Measurements from ENCODE around the gene MGAT1. TPM values are rescaled to one million over a fixed set of nuclear protein-coding genes. Genes with fewer than 3 reads are reported as not detected.

MGAT1 gene
- total RNA-seq, 4 donors from 2014 or later = 67.6 to 136 (median 99.5) TPM

GRCh38 chr5:180787711-180788431 is 14.7 kb downstream of the MGAT1 start:
- intact Hi-C loops (cut with DNase I; ENCODE audit: low total_unique reads) = loop anchor here (10.0 kb wide), 1 partner anchor 77 kb away; the partner anchor contains the start of gene ZFP62
- H3K27me3 ChIP-seq = no peaks in the 10 kb centered on the region
- H3K36me3 ChIP-seq = no peaks in the 10 kb centered on the region
- DNase-seq = no peak
- H3K4me1 ChIP-seq = peaks cover 7 to 12% of the 10 kb centered on the region in 2 donors
- TF ChIP-seq POLR2A (IDR thresholded peaks at IDR 0.05) = no peak
- TF ChIP-seq, protein P1, sequence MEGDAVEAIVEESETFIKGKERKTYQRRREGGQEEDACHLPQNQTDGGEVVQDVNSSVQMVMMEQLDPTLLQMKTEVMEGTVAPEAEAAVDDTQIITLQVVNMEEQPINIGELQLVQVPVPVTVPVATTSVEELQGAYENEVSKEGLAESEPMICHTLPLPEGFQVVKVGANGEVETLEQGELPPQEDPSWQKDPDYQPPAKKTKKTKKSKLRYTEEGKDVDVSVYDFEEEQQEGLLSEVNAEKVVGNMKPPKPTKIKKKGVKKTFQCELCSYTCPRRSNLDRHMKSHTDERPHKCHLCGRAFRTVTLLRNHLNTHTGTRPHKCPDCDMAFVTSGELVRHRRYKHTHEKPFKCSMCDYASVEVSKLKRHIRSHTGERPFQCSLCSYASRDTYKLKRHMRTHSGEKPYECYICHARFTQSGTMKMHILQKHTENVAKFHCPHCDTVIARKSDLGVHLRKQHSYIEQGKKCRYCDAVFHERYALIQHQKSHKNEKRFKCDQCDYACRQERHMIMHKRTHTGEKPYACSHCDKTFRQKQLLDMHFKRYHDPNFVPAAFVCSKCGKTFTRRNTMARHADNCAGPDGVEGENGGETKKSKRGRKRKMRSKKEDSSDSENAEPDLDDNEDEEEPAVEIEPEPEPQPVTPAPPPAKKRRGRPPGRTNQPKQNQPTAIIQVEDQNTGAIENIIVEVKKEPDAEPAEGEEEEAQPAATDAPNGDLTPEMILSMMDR (IDR thresholded peaks at IDR 0.05) = no peak
- H3K4me3 ChIP-seq = no peak overlapping the region
- peak overlapping the region in 1 of 2 donors; percentile 81 for H3K27ac ChIP-seq
- H3K9me3 ChIP-seq = no peaks in the 10 kb centered on the region

GRCh38 chr5:180786531-180787398 is 15.8 kb downstream of the MGAT1 start:
- Histone ChIP-seq H3K27ac (peak overlapping the region; percentile 76 to 81), H3K4me3 (no peak overlapping the region), H3K9me3 (no peaks in the 10 kb centered on the region), H3K4me1 (peaks cover 7 to 12% of the 10 kb centered on the region in 2 donors), H3K36me3 (no peaks in the 10 kb centered on the region), H3K27me3 (no peaks in the 10 kb centered on the region)
- intact Hi-C loops (cut with DNase I; ENCODE audit: low total_unique reads) = loop anchor here (10.0 kb wide), 1 partner anchor 78 kb away; the partner anchor contains the start of gene ZFP62
- no peak for DNase-seq
- TF ChIP-seq POLR2A (IDR thresholded peaks at IDR 0.05) = no peak
- TF ChIP-seq, protein P1 (IDR thresholded peaks at IDR 0.05) = no peak

DNA sequence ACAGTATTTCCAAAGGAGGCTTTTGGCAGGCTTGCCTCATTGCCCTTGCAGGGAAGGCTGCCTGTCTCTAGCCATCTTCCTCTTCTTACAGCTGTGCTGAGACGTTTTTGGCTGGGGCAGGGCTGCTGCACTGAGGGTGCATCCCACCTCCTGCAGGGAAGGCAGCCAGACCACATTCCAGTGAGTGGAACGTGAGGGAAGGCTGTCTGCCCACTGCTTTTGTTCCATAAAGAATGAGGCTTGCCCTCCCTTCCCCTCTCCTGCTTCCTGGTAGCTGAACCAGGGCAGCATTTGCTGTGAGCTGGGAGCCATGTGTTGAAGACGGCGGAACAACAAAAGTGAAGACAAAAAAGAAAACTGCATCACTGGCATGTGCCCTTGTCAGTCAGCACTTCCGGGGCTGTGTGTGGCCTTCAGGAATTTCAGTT is 16.8 kb downstream of the MGAT1 start:
- no peaks in the 10 kb centered on the region for H3K9me3 ChIP-seq
- peaks cover 7 to 12% of the 10 kb centered on the region in 2 donors for H3K4me1 ChIP-seq
- TF ChIP-seq POLR2A (IDR thresholded peaks at IDR 0.05) = no peak
- TF ChIP-seq, protein P1 (IDR thresholded peaks at IDR 0.05) = no peak
- H3K4me3 ChIP-seq = no peak overlapping the region
- intact Hi-C loops (cut with DNase I; ENCODE audit: low total_unique reads) = loop anchor here (10.0 kb wide), 1 partner anchor 79 kb away; the partner anchor contains the start of gene ZFP62
- peak overlapping the region; percentile 76 to 81 for H3K27ac ChIP-seq
- peak in 1 of 2 donors; percentile 59 for DNase-seq
- H3K36me3 ChIP-seq = no peaks in the 10 kb centered on the region
- no peaks in the 10 kb centered on the region for H3K27me3 ChIP-seq

DNA sequence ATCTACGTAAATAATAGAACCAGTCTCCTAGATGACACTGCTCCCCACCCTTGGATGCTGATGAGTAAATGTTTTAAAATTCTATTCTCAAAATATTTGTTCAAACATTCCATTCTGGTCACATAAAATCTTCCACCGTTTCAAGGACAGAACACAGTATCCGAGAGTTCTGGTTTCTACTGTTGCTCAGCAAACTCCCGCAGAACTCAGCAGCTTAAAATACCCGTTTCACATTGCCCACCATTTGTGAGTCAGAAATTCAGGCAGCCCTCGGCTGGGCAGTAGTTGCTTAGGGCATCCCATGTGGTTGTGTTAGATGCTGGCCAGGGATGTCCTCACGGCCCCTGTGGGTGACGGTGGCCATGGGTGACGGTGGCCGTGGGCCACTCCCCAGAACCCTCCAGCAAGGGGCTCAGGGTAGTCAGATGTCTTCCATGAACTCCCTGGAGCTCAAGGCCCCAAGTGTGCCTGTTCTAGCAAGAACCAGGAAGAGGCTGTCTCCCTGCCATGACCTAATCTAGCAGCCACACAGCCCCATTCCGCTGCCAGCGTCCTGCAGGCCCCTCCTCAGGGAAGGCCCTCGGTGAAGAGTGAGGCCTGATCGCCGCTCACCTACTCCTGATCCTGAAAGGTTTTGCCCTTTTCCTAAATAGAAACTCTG is 17.4 kb downstream of the MGAT1 start:
- H3K27me3 ChIP-seq = no peaks in the 10 kb centered on the region
- H3K36me3 ChIP-seq = no peaks in the 10 kb centered on the region
- H3K9me3 ChIP-seq = no peaks in the 10 kb centered on the region
- TF ChIP-seq, protein P1 (IDR thresholded peaks at IDR 0.05) = no peak
- no peak for TF ChIP-seq POLR2A (IDR thresholded peaks at IDR 0.05)
- no peak for DNase-seq
- intact Hi-C loops (cut with DNase I; ENCODE audit: low total_unique reads) = loop anchor here (10.0 kb wide), 1 partner anchor 80 kb away; the partner anchor contains the start of gene ZFP62
- no peak overlapping the region for H3K4me3 ChIP-seq
- H3K27ac ChIP-seq = peak overlapping the region; percentile 76 to 81
- peaks cover 7 to 12% of the 10 kb centered on the region in 2 donors for H3K4me1 ChIP-seq

Measured in uterus (tissue), 4 donors.